ENCODE results near the gene JAM3.

GRCh38 chr11:134143801-134144200, 74.9 kb downstream of the JAM3 start:
- TF ChIP-seq CTCF (IDR thresholded peaks at IDR 0.05) = no peak
- TF ChIP-seq ZFX (IDR thresholded peaks at IDR 0.05; ENCODE audit: borderline replicate concordance) = no peak

Data from 22Rv1 (cell line).